Fibroblast of villous mesenchyme (primary cell): ENCODE data around the gene LLGL2. TPM values are rescaled to one million over a fixed set of nuclear protein-coding genes. Genes with fewer than 3 reads are reported as not detected.

Experiments
- DNase-seq: peaks from one replicate; pipeline ENCODE4 v3.0.0-alpha.2; 2010; ENCODE audit warnings: low read depth
- H3K4me3 ChIP-seq: 2 replicates; pipeline ENCODE4 v1.5.1; 2011; ENCODE audit warnings: low read depth, mild to moderate bottlenecking, low read length
- total RNA-seq: library from RNA; depleted of rRNA; stranded (reverse); fragments of >200 nt; gene quantifications from 2 replicates; pipeline ENCODE4 v1.2.3, GENCODE V29; 2012
- TF ChIP-seq, protein P1 (sequence below): IDR thresholded peaks from 2 replicates; pipeline ENCODE4 v1.5.1; 2012; ENCODE audit warnings: low read depth, mild to moderate bottlenecking, low read length; ENCODE audit not compliant: insufficient read depth

Gene LLGL2
- total RNA-seq, 1 donor, result 2.2 TPM

DNA sequence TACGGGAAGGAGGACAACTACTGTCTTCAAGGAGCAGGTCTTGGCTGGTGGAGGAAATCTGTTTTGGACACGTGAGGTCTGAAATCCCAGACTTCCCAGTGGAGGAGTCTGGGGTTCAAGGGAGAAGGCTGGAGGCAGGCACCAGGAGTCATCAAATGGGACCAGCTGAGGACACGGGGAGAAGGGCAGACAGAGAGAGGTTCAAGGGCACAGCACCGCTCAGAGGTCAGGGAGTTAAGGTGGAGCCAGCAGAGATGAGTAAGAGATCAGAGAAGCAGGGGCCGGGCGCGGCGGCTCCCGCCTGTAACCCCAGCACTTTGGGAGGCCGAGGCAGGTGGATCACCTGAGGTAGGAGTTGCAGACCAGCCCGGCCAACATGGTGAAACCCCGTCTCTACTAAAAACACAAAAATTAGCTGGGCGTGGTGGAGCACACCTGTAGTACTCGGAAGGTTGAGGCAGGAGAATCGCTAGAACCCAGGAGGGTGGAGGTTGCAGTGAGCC is 97.3 kb downstream of the LLGL2 start:
- H3K4me3 ChIP-seq, result no peak overlapping the region
- TF ChIP-seq, protein P1, sequence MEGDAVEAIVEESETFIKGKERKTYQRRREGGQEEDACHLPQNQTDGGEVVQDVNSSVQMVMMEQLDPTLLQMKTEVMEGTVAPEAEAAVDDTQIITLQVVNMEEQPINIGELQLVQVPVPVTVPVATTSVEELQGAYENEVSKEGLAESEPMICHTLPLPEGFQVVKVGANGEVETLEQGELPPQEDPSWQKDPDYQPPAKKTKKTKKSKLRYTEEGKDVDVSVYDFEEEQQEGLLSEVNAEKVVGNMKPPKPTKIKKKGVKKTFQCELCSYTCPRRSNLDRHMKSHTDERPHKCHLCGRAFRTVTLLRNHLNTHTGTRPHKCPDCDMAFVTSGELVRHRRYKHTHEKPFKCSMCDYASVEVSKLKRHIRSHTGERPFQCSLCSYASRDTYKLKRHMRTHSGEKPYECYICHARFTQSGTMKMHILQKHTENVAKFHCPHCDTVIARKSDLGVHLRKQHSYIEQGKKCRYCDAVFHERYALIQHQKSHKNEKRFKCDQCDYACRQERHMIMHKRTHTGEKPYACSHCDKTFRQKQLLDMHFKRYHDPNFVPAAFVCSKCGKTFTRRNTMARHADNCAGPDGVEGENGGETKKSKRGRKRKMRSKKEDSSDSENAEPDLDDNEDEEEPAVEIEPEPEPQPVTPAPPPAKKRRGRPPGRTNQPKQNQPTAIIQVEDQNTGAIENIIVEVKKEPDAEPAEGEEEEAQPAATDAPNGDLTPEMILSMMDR, result no peak
- DNase-seq, result no peak

DNA sequence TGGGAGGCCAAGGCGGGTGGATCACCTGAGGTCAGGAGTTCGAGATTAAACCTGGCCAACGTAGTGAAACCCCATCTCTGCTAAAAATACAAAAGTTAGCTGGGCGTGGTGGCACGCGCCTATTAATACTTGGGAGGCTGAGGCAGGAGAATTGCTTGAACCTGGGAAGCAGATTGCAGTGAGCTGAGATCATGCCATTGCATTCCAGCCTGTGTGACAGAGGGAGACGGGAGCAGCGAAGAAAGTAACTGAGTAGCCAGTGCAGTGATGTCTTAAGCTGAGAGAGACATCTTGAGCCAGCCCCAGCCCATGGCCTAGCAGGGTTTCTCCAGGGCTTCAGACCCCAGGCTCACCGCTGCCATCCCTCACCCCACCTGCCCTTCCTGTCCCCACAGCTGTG is 97.9 kb downstream of the LLGL2 start:
- no peak for DNase-seq
- H3K4me3 ChIP-seq, result no peak overlapping the region
- TF ChIP-seq, protein P1, result no peak

DNA sequence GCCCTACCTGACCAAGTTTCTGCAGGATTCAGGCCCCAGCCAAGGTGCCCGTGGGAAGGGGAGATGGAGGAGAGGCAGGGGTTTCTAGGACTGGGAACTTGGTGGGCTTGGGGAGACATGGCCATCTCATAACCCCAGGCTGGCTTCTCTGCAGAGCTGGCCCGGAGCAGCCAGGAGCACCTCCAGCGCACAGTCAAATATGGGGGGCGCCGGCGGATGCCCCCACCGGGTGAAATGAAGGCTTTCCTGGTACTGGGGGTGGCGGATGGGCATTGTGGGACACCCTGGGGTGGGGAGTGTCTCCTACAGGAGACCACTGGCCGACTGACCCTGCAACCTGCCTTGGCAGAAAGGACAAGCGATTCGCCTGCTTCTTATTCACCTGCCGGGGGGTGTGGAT is 98.5 kb downstream of the LLGL2 start:
- TF ChIP-seq, protein P1, result no peak
- no peak for DNase-seq
- no peak overlapping the region for H3K4me3 ChIP-seq

Other genes starting within 250 kb of the LLGL2 start
- gene SLC25A19, start 236.3 kb upstream of the LLGL2 start, total RNA-seq, result 5.5 and 7.8 TPM in 2 replicates
- 78.0 and 98.0 TPM in 2 replicates for gene GRB2, start 120.0 kb upstream of the LLGL2 start, total RNA-seq
- 28.5 and 31.2 TPM in 2 replicates for gene TMEM94, start 69.1 kb upstream of the LLGL2 start, total RNA-seq
- 7.4 and 9.5 TPM in 2 replicates for gene CASKIN2, start 10.2 kb upstream of the LLGL2 start, total RNA-seq
- 11.3 and 12.1 TPM in 2 replicates for gene TSEN54, start 9.2 kb upstream of the LLGL2 start, total RNA-seq
- 1.6 and 3.9 TPM in 2 replicates for gene MYO15B, start 62.1 kb downstream of the LLGL2 start, total RNA-seq
- gene SMIM5, start 107.7 kb downstream of the LLGL2 start, total RNA-seq, result under 0.01 TPM in 1 of 2 replicates, not detected in the other
- 19.6 and 20.7 TPM in 2 replicates for gene RECQL5, start 141.5 kb downstream of the LLGL2 start, total RNA-seq
- 58.9 and 60.0 TPM in 2 replicates for gene SAP30BP, start 141.6 kb downstream of the LLGL2 start, total RNA-seq
- gene ITGB4, start 195.8 kb downstream of the LLGL2 start, total RNA-seq, result 0.32 and 1.3 TPM in 2 replicates
- gene GALK1, start 239.5 kb downstream of the LLGL2 start, total RNA-seq, result 36.7 and 49.3 TPM in 2 replicates